HepG2 (cell line): ENCODE data around the gene FBP1. TPM values are rescaled to one million over a fixed set of nuclear protein-coding genes. Genes with fewer than 3 reads are reported as not detected.

ENCODE experiments used
- ATAC-seq: fragments of 200-7000 bp; cut with Tn5 transposase; 3 replicates; pipeline ENCODE4 v1.9.1; 2020; ENCODE audit warnings: mild to moderate bottlenecking, moderate library complexity
- BruUV-seq: library from RNA; stranded (reverse); fragments of 400-500 nt; replicated peaks from 2 replicates; lab custom pipeline; 2021; lab: Mats Ljungman, UMichigan
- CTCF ChIA-PET: fragments of 300-600 bp; formaldehyde crosslinking; extraction: SDS; loops from one replicate; lab custom pipeline; 2021; ENCODE audit warnings: low total read pairs, inconsistent platforms, low intra/inter-chr PET ratio; lab: Yijun Ruan, JAX
- POLR2A ChIA-PET: fragments of 350-600 bp; sonication (Branson Sonifier 250); formaldehyde crosslinking; loops from one replicate; lab custom pipeline; 2020; ENCODE audit warnings: antibody characterized with exemption, inconsistent platforms; lab: Yijun Ruan, JAX
- DNase-seq: peaks from one replicate; pipeline ENCODE4 v3.0.0-alpha.2; 2015; ENCODE audit warnings: low spot score
- FAIRE-seq: peaks from 3 replicates; lab custom pipeline; 2011; peaks lifted over from hg19 to GRCh38; lab: Jason Lieb, UNC
- H2AFZ ChIP-seq: one replicate; pipeline ENCODE4 v1.6.1; 2011; ENCODE audit warnings: low read length, inconsistent platforms
- H3K27ac ChIP-seq: fragments of 300-600 bp; 3 replicates; pipeline ENCODE4 v1.8.0; 2011; ENCODE audit warnings: mixed run types, mild to moderate bottlenecking, mixed read lengths, low read length, inconsistent platforms; ENCODE audit not compliant: insufficient read depth; ENCODE audit errors: extremely low read length
- H3K27me3 ChIP-seq, 2 experiments: fragments of 200-600 bp in 1 of 2; 2 replicates in 1 of 2; 3 replicates in 1 of 2; pipeline versions ENCODE4 v1.6.0 to v1.8.0; 2011; ENCODE audit warnings: low read length in 2 of 2, mild to moderate bottlenecking in 2 of 2, moderate library complexity in 2 of 2, inconsistent platforms in 1 of 2; ENCODE audit not compliant: insufficient read depth in 2 of 2, control insufficient read depth in 1 of 2
- H3K36me3 ChIP-seq, 2 experiments: fragments of 200-600 bp in 1 of 2; replicated peaks in 1 of 2; 2 replicates in 1 of 2; 3 replicates in 1 of 2; pipeline versions ENCODE4 v1.5.1 to v1.8.0; 2011; ENCODE audit warnings: low read length in 2 of 2, inconsistent platforms in 1 of 2; ENCODE audit not compliant: insufficient read depth in 2 of 2, control insufficient read depth in 1 of 2
- H3K4me1 ChIP-seq: 2 replicates; pipeline ENCODE4 v1.5.1; 2012; ENCODE audit warnings: low read length, inconsistent platforms; ENCODE audit not compliant: insufficient read depth
- H3K4me2 ChIP-seq: 2 replicates; pipeline ENCODE4 v1.6.0; 2011; ENCODE audit warnings: low read depth, low read length, inconsistent platforms
- H3K4me3 ChIP-seq, 3 experiments: fragments of 200-600 bp in 1 of 3; sonication (generic), shearing (Covaris generic) in 1 of 3; replicated peaks in 1 of 3; 2 replicates each; pipeline ENCODE4 v1.5.1; 2011 to 2016; ENCODE audit warnings: low read length in 3 of 3, inconsistent platforms in 2 of 3, low read depth in 2 of 3, mild to moderate bottlenecking in 2 of 3, control low read depth in 1 of 3, mixed read lengths in 1 of 3; ENCODE audit not compliant: insufficient read depth in 1 of 3
- H3K79me2 ChIP-seq: one replicate; pipeline ENCODE4 v1.6.1; 2011; ENCODE audit warnings: low read length, inconsistent platforms; ENCODE audit not compliant: insufficient read depth
- H3K9ac ChIP-seq: 2 replicates; pipeline ENCODE4 v1.6.0; 2011; ENCODE audit warnings: mild to moderate bottlenecking, low read depth, low read length, inconsistent platforms; ENCODE audit not compliant: insufficient read depth
- H3K9me3 ChIP-seq: 2 replicates; pipeline ENCODE4 v1.5.1; 2012; ENCODE audit warnings: mild to moderate bottlenecking, low read length
- H4K20me1 ChIP-seq: 2 replicates; pipeline ENCODE4 v1.6.0; 2011; ENCODE audit warnings: inconsistent platforms, mild to moderate bottlenecking, low read length, moderate library complexity; ENCODE audit not compliant: insufficient read depth
- AKAP8 ChIP-seq: sonication (generic); formaldehyde crosslinking; IDR thresholded peaks from 2 replicates; pipeline ENCODE4 v1.5.1; 2020; ENCODE audit warnings: mild to moderate bottlenecking, missing genetic modification reagents
- ATAD3A ChIP-seq: sonication (generic); formaldehyde crosslinking; IDR thresholded peaks from 2 replicates; pipeline ENCODE4 v1.4.0; 2020; ENCODE audit warnings: missing genetic modification reagents
- ATF7-NPFF ChIP-seq: sonication (generic); formaldehyde crosslinking; IDR thresholded peaks from 2 replicates; pipeline ENCODE4 v1.8.1; 2023; ENCODE audit warnings: mild to moderate bottlenecking, low read depth, missing genetic modification reagents, moderate library complexity
- CAMTA2 ChIP-seq: sonication (generic); formaldehyde crosslinking; IDR thresholded peaks from 2 replicates; pipeline ENCODE4 v1.4.0; 2020; ENCODE audit warnings: mild to moderate bottlenecking, missing genetic modification reagents, borderline replicate concordance
- GABPB1 ChIP-seq: IDR thresholded peaks from 2 replicates; pipeline ENCODE4 v1.6.1; 2016; ENCODE audit warnings: mild to moderate bottlenecking, missing genetic modification reagents, moderate library complexity, missing compliant biosample characterization
- JARID2 ChIP-seq: sonication (generic); formaldehyde crosslinking; IDR thresholded peaks from 2 replicates; pipeline ENCODE4 v1.8.1; 2023; ENCODE audit warnings: missing genetic modification reagents, inconsistent platforms; ENCODE audit not compliant: insufficient replicate concordance
- MAZ ChIP-seq, 2 experiments: sonication (generic) in 1 of 2; formaldehyde crosslinking in 1 of 2; IDR thresholded peaks; 2 replicates each; pipeline versions ENCODE4 v1.5.0 to v1.6.1; 2012 to 2020; ENCODE audit warnings: low read depth in 2 of 2, mild to moderate bottlenecking in 2 of 2, borderline replicate concordance in 1 of 2, improper control_type of control experiment in 1 of 2, low read length in 1 of 2, missing genetic modification reagents in 1 of 2, moderate library complexity in 1 of 2
- NR2F6 ChIP-seq, 2 experiments: IDR thresholded peaks; 2 replicates each; pipeline ENCODE4 v1.6.1; 2016; ENCODE audit warnings: antibody characterized with exemption in 1 of 2, mild to moderate bottlenecking in 1 of 2
- PBX2 ChIP-seq: IDR thresholded peaks from 2 replicates; pipeline ENCODE4 v1.6.1; 2016; ENCODE audit warnings: control low read depth
- RBM39 ChIP-seq: fragments of 200-400 bp; formaldehyde crosslinking; IDR thresholded peaks from one replicate; pipeline ENCODE4 v1.6.1; 2018; ENCODE audit warnings: antibody characterized with exemption, mild to moderate bottlenecking, low read depth, low read length; ENCODE audit not compliant: poor library complexity, severe bottlenecking
- ZMAT5 ChIP-seq: sonication (generic); formaldehyde crosslinking; IDR thresholded peaks from 2 replicates; pipeline ENCODE4 v1.5.0; 2020; ENCODE audit warnings: mild to moderate bottlenecking, low read depth, missing genetic modification reagents, borderline replicate concordance
- ZNF512 ChIP-seq: sonication (generic); formaldehyde crosslinking; IDR thresholded peaks from 2 replicates; pipeline ENCODE4 v1.4.0; 2020; ENCODE audit warnings: mild to moderate bottlenecking, missing genetic modification reagents
- ZNF761 ChIP-seq: sonication (generic); formaldehyde crosslinking; conservative IDR thresholded peaks from 2 replicates; pipeline ENCODE4 v1.4.0; 2020; ENCODE audit warnings: mild to moderate bottlenecking, missing genetic modification reagents
- ZNF766 ChIP-seq: sonication (generic); formaldehyde crosslinking; IDR thresholded peaks from 2 replicates; pipeline ENCODE4 v1.5.0; 2020; ENCODE audit warnings: missing genetic modification reagents, borderline replicate concordance
- ZNF781 ChIP-seq: sonication (generic); formaldehyde crosslinking; IDR thresholded peaks from 2 replicates; pipeline ENCODE4 v1.5.1; 2020; ENCODE audit warnings: borderline replicate concordance, mild to moderate bottlenecking, missing genetic modification reagents; ENCODE audit errors: not compliant biosample characterization
- WGBS: methylation state at CpG from one replicate; pipeline ENCODE4 v1.1.6; 2017; ENCODE audit warnings: low lambda C conversion rate; 5-methylcytosine and 5-hydroxymethylcytosine counted together
- in situ Hi-C: cut with HindIII; loops from 2 replicates; pipeline ENCODE4 v1.10.0; 2017; ENCODE audit warnings: low pct_unique_long_range_greater_than_20kb; ENCODE audit not compliant: extremely low pct_ligation_motif_present
- intact Hi-C: fragments of 100-400 bp; cut with micrococcal nuclease; formaldehyde crosslinking; loops from one replicate; pipeline ENCODE4 v1.10.0; 2022; ENCODE audit not compliant: unreplicated experiment
- polyA plus RNA-seq, 8 experiments: library from polyadenylated mRNA; depleted of rRNA in 3 of 8; stranded (reverse) in 7 of 8; unstranded in 1 of 8; fragments of >200 nt; fragmentation: Illumina TruSeq in 4 of 8; extraction: Trizol in 4 of 8; gene quantifications; 2 replicates each; pipeline versions ENCODE4 v1.2.1 to v1.2.3, GENCODE V29; 2011 to 2016; ENCODE audit warnings: low read depth in 4 of 8, missing spikeins in 1 of 8, mixed read lengths in 1 of 8; ENCODE audit not compliant: insufficient read depth in 1 of 8
- total RNA-seq, 5 experiments: library from RNA; depleted of rRNA; stranded (reverse); fragments of >200 nt; fragmentation: Illumina TruSeq; extraction: Trizol; gene quantifications; 2 replicates each; pipeline ENCODE4 v1.2.3, GENCODE V29; 2016; ENCODE audit warnings: low read depth in 1 of 5

The FBP1 gene
- total and polyA plus RNA-seq, 2 of the 13 experiments (the other 11 are each of a cell fraction or from before 2014, with no cell fraction given): 0.29 to 0.53 TPM

- BruUV-seq: no TSS peak
- intact Hi-C loops (loop anchor here (5.0 kb wide), 1 partner anchor 468 kb away; no protein-coding TSS in a partner anchor), in situ Hi-C loops (no loop called here)
- Histone ChIP-seq H3K4me3 (no peak overlapping the region), H4K20me1 (no peaks in the 10 kb centered on the region), H3K9ac (no peak overlapping the region), H3K4me2 (no peak overlapping the region), H3K27ac (no peak overlapping the region), H2AFZ (no peak overlapping the region), H3K27me3 (no peaks in the 10 kb centered on the region; a peak in 1 of 5 replicates), H3K36me3 (no peaks in the 10 kb centered on the region), H3K79me2 (no peaks in the 10 kb centered on the region), H3K9me3 (no peaks in the 10 kb centered on the region), H3K4me1 (peaks cover 46% of the 10 kb centered on the region)
- WGBS: 83% methylated on average over 2 of the region's 2 CpGs
- ChIA-PET CTCF (no interaction called here), POLR2A (no interaction called here)
- no peak for DNase-seq
- TF ChIP-seq ATAD3A (CRISPR knock-in tag) (no peak), RBM39 (no peak), ZMAT5 (CRISPR knock-in tag) (no peak), CAMTA2 (CRISPR knock-in tag) (no peak), ZNF512 (CRISPR knock-in tag) (no peak), AKAP8 (CRISPR knock-in tag) (no peak), ATF7-NPFF (CRISPR knock-in tag) (no peak), MAZ (IDR thresholded peaks at IDR 0.05; ENCODE audit: borderline replicate concordance, low read depth, low read length) (no peak), MAZ (CRISPR knock-in tag; IDR thresholded peaks at IDR 0.05; ENCODE audit: low read depth) (no peak), ZNF766 (CRISPR knock-in tag) (no peak), NR2F6 (IDR thresholded peaks at IDR 0.05) (no peak), NR2F6 (CRISPR knock-in tag; IDR thresholded peaks at IDR 0.05) (no peak), PBX2 (CRISPR knock-in tag) (no peak), JARID2 (CRISPR knock-in tag) (no peak), ZNF781 (CRISPR knock-in tag) (no peak), ZNF761 (CRISPR knock-in tag) (no peak), GABPB1 (CRISPR knock-in tag) (no peak)
- no peak for ATAC-seq
- FAIRE-seq: no peak
Observed at GRCh38 chr9:94664801-94665200, 25.5 kb upstream of the FBP1 start.
